Activated gamma-delta T cell (primary cell): ENCODE results near the gene CCDC188.

ENCODE experiments used
- DNase-seq: peaks from one replicate; lab custom pipeline; 2025; lab: John Stamatoyannopoulos, UW

CCDC188 gene

GRCh38 chr22:20149257-20150250, 1.3 kb downstream of the CCDC188 start:
- DNase-seq, result no peak

GRCh38 chr22:20148414-20148813, 2.4 kb downstream of the CCDC188 start:
- no peak for DNase-seq

GRCh38 chr22:20147237-20147988, 3.4 kb downstream of the CCDC188 start:
- DNase-seq, result no peak

- DNase-seq, result no peak
Observed at GRCh38 chr22:20146777-20147176, 4.1 kb downstream of the CCDC188 start.

- no peak for DNase-seq
Observed at GRCh38 chr22:20145832-20146223, 5.0 kb downstream of the CCDC188 start.

GRCh38 chr22:20145206-20145831, 5.5 kb downstream of the CCDC188 start:
- DNase-seq, result no peak

DNA sequence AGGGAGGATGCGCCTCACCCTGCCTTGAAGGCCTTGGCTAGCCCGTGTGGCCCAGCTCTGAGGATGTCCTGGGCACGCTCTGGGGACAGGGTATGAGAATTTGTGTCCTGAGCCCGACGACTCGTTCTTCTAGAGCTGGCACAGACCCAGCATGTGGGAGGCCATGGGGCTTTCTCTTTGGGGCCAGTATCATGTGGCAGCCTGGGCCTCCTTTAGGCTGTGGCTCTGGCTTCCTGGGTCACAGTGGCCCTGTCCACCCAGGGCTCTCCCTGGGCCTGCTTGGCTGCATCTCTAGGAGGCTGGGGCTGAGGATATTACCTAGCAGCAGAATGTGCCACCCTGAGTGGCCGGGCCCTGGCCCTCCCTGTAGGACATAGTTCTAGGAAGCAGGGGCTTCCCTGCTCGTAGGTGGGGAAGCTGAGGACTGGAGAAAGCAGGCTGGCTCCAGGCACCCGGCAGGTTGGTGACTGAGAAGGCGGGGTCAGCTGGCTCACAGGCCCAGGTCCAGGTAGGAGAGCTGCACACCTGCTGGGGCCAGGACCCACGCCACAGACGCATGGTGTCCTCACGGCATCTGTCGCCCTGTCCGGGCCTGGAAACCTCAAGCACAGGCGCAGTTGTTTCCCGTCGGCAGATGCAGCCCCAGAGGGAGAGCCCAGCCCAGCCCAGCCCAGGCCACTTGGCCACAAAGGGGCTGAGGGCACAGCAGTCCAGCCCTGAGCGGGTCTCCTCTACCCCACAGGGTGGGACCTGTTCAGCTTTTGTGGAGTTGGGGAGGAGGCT, 6.8 kb downstream of the CCDC188 start:
- DNase-seq, result no peak

DNA sequence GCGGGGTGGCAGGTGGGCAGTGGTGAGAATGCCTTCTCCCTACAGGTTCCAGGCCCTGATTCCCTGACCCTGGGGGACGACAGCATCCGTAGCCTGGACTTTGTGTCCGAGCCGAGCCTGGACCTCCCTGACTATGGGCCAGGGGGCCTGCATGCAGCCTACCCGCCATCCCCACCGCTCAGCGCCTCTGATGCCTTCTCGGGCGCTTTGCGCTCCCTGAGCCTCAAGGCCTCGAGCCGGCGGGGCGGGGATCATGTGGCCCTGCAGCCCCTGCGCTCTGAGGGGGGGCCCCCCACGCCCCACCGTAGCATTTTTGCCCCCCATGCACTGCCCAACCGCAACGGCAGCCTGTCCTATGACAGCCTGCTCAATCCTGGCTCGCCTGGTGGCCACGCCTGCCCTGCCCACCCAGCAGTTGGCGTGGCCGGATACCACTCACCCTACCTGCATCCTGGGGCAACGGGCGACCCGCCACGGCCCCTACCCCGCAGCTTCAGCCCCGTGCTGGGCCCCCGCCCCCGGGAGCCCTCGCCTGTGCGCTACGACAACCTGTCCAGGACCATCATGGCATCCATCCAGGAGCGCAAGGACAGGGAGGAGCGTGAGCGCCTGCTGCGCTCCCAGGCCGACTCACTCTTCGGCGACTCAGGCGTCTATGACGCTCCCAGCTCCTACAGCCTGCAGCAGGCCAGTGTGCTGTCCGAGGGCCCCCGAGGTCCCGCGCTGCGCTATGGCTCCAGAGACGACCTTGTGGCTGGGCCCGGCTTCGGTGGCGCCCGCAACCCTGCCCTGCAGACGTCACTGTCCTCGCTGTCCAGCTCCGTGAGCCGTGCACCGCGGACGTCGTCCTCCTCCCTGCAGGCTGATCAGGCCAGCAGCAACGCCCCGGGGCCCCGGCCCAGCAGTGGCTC, 7.9 kb downstream of the CCDC188 start:
- no peak for DNase-seq

DNA sequence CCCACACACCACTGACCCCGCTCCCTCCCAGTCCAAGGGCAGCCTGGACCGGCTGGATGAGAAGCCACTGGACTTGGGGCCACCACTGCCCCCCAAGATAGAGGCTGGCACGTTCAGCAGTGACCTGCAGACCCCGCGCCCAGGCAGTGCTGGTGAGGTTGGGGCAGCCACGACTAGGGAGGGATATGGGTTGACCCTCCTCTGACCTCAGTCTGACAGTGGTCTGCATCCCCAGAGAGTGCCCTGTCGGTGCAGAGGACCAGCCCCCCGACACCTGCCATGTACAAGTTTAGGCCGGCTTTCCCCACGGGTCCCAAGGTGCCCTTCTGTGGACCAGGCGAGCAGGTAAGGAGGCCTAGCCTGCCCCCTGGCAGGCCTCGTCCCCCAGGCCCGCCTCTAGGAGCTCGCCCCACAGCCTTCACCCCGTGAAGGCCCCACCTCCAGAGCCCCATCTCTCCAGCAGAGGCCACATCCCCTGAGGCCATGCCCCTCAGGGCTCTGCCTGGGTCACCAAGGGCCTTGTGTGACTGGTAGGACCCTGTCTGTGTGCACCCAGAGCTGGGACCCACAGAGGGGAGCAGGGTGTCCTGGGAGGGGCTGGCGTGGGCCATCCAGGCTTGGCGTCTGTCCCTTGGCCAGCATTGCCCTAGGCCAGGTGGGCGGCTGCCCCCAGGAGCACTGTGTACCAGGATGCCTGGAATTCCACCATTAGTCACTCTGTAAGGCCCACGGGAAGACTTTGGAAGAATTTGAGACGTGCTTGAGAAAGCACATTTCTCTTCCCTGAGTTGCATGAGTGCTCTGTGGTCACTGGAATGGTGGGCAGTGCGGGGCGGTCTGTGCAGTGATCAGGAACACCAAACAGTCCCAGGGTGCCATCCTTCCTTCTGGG, 9.4 kb downstream of the CCDC188 start:
- no peak for DNase-seq

DNA sequence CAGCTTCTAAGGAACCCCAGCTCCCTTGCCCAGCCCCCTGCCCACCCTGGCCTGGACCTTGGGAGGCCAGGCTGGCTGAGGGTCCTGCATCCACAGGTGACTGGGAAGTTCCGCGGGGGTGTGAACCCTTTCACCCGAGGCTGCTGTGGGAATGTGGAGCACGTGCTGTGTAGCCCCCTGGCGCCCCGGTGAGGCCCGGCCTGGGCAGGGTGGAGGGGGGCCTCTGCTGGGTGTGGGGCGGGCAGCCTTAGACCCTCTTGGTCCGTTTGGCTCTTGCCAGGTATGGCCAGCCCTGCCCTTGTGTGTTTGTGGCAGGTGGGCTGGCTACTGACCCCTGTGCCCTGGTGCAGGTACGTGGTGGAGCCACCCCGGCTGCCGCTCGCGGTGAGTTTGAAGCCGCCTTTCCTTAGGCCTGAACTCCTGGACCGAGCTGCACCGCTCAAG, 10.3 kb downstream of the CCDC188 start:
- no peak for DNase-seq

DNA sequence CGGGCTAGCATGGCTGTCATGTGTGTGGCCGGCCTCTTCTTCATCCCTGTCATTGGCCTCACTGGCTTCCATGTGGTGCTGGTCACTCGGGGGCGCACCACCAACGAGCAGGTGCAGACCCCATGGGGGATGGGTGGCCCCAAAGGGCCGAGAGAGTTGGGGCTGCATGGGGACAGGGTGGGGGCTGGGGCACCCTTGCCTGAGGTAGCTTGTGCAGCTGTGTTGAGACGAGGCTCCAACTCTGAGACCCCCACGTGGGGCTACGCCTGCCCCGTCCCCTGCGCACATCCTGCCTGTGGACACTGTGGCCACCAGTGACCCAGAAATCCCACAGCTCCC, 10.8 kb downstream of the CCDC188 start:
- DNase-seq, result no peak

GRCh38 chr22:20139391-20140106, 11.3 kb downstream of the CCDC188 start:
- DNase-seq, result no peak

DNA sequence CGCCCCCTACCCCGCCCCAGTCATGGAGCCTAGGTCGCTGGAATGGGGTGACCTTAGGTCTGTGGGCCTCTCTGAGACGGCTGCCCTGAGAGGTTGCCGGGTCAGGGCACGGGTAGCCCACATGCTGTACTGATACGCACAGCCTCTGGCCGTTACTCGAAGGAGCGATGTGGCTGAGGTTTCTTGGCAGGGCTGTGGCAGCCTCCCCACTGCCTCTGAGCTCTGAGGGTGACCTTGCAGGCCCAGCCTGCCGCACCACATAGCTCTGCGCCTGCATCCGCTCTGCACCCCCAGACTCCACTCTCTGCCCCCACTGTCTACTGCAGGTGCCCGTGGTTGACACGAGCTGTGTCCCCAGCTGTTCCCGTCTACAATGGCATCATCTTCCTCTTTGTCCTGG, 12.0 kb downstream of the CCDC188 start:
- DNase-seq, result no peak

- DNase-seq, result no peak
Observed at GRCh38 chr22:20138417-20138738, 12.5 kb downstream of the CCDC188 start.

DNA sequence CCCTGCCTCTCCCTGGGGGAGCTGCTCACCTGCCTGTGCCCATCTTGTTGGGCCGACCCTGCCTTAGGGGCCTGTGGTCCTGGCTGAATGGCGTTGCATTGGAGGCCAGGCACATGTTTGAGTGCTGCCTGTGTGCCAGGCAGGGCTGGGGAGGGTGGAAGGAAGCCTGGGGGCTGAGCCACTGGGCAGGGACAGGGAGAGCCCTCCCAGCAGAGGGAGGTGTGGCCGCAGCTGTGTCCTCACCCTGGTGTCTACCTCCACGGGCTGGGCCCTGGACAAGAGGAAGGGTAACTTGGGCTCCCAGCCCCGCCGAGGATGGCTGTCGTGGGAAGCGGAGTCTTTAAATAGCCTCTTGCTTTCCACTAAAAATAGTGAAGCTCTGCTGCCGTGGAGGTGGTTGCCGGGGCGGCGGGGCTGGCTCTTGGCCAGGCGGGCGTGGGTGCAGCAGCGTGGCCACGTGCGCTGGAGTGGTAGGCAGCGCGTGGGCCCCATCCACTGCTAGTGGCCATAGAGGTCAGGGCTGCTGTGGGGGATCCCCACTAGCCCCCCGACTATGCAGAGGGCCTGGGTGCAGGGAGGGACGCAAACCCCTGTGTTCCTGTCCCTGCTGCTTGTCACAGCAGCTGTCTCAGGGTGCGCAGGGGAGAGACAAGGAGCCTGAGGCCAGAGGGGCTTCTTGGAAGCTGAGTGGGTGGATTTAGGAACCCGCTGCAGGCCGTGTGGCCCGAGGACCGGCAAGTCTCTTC, 13.0 kb downstream of the CCDC188 start:
- DNase-seq, result no peak

- no peak for DNase-seq
Observed at GRCh38 chr22:20137113-20137512, 13.7 kb downstream of the CCDC188 start.

- DNase-seq, result no peak
Observed at GRCh38 chr22:20136603-20136873, 14.3 kb downstream of the CCDC188 start.

DNA sequence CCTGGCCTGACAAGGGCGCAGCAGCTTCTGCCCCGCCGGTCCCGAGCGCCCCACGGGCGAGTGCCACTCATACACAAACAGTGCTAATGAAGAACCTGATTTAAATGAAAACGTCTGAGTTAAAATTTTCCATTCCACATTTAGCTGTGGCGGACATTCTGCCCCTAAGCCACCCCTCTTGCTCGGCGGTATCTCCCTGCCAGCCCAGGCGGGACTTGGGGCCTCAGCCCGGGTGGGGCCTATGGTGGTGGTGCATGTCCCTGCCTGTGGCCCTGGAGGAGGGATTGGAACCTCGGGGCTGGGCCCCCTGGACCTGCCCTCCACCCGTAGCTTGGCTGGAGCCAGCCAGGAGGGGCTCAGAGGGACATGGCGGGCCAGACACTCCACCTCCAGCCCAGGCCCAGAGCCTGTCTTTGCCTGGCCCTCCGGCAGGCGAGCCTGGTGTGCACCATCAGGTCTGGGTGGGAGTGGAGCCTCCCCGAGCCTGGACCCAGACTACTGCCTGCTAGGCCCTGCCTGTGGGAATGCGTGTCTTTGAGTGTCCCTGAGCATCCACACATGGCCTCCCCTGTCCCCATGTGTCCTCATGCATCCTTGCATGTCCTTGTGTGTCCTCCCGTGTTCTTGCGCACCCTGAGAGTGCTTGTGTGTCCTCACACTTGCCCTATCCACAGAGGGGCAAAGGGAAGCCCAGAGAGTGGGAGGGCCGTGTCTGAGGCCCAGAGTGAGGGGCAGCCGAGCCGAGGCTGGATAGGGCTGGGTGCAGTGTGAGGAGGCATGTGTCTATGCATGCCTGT, 14.9 kb downstream of the CCDC188 start:
- DNase-seq, result no peak
